ENCODE results near the gene TMEM51.

TMEM51 gene

DNA sequence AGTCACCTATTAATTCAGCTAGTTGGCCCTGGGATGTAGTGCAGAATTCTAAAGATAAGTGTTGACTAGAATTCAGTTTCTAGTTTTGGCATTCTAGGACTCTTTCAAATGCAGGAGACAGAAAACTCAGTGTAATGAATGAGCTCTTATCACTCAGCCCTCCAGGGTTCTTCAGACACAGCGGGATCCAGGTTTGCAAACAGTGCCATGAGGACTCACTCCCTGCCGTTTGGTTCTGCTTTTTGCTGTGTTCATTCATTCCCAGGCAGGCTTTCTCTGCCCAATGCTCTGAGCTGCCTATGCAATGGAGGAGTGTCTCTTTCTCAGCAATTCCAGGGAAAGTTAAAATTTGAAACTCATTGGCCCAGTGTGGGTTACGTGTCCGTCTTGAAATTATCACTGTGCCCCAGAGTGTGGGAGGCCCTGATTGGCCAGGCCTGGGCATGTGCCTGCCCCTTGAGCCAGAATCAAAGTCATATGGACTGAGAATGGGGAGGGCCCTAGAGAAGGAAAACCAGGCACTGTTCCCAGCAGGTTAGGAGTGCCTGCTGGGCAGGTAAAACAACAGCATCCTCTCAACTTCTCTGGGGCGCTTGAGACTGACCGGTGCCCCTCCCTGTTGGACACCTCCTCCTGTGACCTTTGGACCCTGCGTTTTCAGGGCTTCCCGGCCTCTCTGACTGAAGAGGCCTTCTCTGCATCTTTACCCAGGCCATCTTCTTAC lies 43.4 kb downstream of the TMEM51 start:
- no peak for DNase-seq (ENCODE audit: low read depth)

GRCh38 chr1:15197591-15198447 lies 44.3 kb downstream of the TMEM51 start:
- no peak for DNase-seq (ENCODE audit: low read depth)

DNA sequence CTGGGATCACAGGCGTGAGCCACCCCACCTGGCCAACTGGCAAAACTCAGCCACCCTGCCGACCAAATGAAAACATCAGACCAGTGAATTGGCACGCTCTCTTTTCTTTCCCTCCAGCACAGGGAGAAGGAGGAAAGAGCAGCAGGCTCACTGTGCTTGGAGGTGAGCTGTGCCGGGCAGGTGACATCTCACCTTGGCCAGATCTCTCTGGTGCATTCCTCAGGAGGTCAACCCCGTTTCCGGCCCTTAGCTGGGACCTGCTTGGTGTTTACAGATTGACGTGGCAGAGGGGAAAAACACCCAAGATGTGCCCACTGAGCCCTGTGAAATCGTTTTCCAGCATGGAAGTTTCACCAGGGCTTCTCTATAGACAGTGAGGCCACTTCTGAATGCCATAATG lies 45.1 kb downstream of the TMEM51 start:
- DNase-seq (ENCODE audit: low read depth) = no peak

- no peak for DNase-seq (ENCODE audit: low read depth)
Measured at GRCh38 chr1:15201221-15201620, 47.7 kb downstream of the TMEM51 start.

- DNase-seq (ENCODE audit: low read depth) = no peak
Measured at GRCh38 chr1:15201849-15202551, 48.5 kb downstream of the TMEM51 start.

DNA sequence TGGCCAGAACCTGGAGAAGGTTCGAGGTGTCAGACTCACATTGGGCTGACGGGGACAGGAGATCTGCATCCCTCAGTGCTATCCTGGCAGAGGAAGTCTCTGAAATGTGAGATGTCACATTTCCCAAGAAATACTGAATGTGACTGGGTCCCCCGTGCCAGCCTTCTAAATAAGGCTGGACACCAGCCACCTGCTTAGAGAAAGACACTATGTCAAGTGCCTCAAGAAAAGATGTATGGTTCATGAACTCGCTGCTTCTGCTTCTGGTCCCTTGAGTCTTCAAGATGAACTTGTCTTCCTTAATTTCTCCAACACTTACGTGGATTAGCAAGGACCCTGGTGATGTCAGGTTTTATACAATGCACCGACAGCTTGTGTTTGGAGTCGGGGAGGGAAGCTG lies 51.4 kb downstream of the TMEM51 start:
- no peak for DNase-seq (ENCODE audit: low read depth)

GRCh38 chr1:15205586-15206346 lies 52.2 kb downstream of the TMEM51 start:
- no peak for DNase-seq (ENCODE audit: low read depth)

DNA sequence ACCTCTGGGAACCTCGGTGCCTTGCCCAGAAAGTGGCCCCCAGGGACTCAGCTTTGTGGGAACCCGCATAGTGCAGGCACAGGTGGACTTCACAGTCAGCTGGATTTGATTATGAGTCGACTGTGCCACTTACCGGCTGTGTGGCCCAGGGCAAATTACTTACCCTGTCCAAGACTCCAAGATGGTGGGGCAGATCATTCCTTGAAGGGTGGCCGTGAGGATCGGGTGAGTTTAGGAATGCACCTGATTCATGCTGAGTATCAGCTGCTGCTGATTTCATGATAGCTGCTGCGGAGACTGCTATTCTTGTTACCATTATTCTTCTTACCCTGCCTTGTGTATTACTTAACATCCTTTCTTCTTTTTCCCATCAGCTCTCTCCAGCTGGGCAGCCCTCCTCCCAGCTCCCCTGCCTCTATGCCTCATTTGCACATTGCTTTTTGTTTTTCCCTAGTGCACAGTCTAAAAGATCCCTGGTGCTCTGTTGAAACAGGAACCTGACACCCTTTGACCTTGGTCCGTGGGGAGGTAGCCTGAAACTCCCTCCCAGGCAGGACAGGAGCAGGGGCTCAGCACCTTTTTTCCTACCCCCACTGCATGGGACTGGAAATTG lies 53.0 kb downstream of the TMEM51 start:
- DNase-seq (ENCODE audit: low read depth) = no peak

DNA sequence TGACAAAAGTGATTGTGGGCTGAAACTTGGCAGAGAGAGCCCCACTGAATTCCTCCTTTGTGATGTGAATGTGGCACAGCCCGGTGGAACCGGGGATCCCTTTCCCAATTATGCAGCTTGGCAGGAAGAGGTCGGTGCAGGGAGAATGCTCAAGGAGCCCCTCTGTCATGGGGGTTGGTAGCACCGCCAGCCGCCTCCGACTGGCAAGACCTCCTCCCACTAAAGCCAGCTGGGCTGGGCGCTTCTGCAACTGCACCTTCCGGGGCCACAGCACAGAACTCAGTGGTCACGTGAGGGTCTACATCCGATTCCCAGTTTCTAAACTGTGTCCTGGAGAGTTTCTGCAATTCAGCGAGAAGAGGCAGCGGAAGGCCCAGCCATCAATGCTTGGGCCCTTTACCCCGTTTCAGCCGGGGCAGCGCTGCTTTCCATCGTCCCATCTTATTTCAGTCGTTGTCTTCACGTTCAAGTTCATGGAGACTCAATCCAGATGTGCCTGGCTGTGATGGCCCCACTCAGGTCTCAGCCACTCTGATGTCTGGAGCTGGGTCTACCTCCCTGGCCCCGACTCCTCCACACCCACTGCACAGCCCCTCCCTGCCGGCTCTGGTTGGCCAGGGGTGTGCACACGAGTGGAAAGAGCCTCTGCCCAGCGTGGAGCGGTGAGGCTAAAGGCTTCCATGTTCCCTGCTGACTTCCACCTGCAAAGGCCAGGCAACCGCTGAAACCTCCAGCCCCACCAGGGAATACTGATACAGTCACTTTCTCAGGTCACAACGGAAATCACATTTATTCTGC lies 53.7 kb downstream of the TMEM51 start:
- DNase-seq (ENCODE audit: low read depth) = no peak

- DNase-seq (ENCODE audit: low read depth) = no peak
Measured at GRCh38 chr1:15207829-15208429, 54.4 kb downstream of the TMEM51 start.

DNA sequence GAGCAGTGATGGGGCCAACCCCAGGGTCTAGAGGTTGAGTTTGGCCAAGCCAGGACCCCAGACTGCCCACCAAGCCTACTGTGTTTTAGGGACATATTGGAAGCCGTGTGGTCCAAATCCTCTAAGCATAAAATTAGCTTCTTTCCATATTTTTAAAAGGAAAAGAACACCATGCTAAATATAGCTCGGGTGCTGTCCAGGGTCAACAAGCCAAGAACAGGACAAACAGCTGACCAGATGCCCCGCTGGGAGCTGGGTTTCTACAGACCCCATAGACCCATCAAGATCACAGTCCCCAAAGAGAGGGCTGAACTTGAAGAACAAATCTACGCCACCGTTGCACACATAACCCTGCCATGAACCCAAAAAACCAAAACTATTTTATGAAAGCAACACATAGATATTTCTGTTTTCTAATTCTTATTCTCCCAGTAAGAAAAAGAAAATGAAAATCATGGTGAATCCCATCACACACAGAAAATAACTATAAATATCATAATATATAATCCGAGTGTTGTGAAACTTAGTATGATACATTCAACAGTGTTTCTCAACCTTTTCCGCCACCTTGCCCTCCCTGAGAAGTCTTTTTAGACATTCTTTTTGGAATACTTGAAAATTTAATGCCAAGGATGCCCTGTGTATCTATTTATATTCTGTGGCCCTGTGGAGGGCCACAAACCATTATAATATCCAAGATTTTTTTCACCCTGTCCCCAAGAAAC lies 57.3 kb downstream of the TMEM51 start:
- no peak for DNase-seq (ENCODE audit: low read depth)

GRCh38 chr1:15211424-15211823 lies 57.9 kb downstream of the TMEM51 start:
- DNase-seq (ENCODE audit: low read depth) = no peak

GRCh38 chr1:15212216-15212953 lies 58.8 kb downstream of the TMEM51 start:
- no peak for DNase-seq (ENCODE audit: low read depth)

DNA sequence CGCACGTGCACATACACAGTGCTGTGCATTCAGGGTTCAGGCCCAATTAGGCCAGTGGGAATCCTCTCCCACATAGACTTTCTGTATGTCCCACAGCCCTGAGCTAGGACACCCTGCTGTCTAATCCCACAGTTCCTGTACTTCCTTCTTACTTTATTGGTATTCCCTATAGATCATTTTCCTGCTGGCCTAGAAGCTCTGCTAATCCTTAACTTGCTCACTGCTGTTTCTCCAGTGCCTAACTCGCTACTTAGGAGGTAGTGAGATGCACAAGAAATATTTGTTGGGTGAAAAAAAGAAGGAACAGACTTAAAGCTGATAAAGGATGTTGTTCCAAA lies 59.4 kb downstream of the TMEM51 start:
- no peak for DNase-seq (ENCODE audit: low read depth)

GRCh38 chr1:15213341-15213821 lies 59.8 kb downstream of the TMEM51 start:
- peak; percentile 11 for DNase-seq (ENCODE audit: low read depth)

DNA sequence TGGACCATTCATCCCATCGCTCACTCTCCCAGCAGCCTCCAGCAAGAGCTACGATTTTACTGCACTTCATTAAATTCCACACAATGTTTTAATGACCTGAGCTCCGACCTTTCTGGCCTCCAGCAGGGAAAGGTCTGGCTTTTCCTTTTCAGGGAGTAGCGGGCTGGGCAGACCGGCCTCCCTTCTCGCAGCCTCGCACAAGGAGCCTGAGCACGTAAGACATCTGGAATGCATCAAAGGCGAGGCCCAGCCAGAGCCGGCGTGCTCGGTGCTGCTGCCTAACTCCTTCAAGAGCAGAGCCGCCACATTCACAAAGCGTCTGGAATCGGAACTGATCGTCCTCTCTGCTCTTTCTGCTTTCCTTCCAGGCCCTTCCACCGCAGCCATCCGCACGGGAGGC lies 61.0 kb downstream of the TMEM51 start:
- DNase-seq (ENCODE audit: low read depth) = peak; percentile 16

DNA sequence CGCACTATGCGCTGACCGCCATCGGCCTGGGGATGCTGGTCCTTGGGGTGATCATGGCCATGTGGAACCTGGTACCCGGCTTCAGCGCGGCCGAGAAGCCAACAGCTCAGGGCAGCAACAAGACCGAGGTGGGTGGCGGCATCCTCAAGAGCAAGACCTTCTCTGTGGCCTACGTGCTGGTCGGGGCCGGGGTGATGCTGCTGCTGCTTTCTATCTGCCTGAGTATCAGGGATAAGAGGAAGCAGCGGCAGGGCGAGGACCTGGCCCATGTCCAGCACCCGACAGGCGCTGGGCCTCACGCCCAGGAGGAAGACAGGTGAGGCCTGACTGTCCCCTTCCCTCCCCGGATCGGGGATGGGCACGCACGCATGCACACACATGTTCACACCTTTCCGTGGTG lies 61.6 kb downstream of the TMEM51 start:
- no peak for DNase-seq (ENCODE audit: low read depth)

DNA sequence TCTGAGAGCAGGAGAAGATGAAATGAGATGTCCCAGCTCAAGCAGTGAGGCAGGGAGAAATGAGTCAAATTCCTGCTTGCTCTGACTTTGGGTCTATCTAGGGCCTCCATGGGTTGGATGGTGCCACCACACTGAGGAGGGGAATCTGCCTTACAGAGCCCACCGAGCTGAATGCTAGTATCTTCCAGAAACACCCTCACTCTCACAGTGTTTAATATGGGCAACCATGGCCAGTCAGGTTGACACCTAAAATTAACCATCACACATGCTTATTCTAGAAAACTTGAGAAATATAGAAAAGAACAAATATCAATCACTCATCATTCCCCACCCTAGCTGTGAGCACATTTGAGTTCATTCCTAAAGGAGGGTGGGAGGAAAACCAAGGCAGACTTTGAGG lies 64.1 kb downstream of the TMEM51 start:
- no peak for DNase-seq (ENCODE audit: low read depth)

All from GM04503 (cell line).